Left lobe of liver (tissue), 2 donors: ENCODE data around the gene RPH3AL. TPM values are rescaled to one million over a fixed set of nuclear protein-coding genes. Genes with fewer than 3 reads are reported as not detected.
"Not testable (repeated sequence)": the region's sequence is repeated elsewhere in the genome, so short reads cannot be mapped to it uniquely, and the experiment has no call there.

ENCODE experiments used
- ATAC-seq: fragments of 200-7000 bp; cut with Tn5 transposase; one replicate; pipeline ENCODE4 v1.9.1; 2020; ENCODE audit warnings: mild to moderate bottlenecking, moderate library complexity
- DNase-seq: peaks from one replicate; pipeline ENCODE4 v3.0.0-alpha.2; 2020; ENCODE audit warnings: low spot score
- total RNA-seq: library from RNA; stranded (reverse); gene quantifications from one replicate; pipeline ENCODE4 v1.2.1, GENCODE V29; 2021
- donor health status: DM: no; HTN: no; CAD: no; lungs with moderate emphysema.
- donor health status: DM: no; HTN: yes; CAD: no.

Gene RPH3AL
- total RNA-seq, 1 donor from 2014 or later = 87.4 TPM

DNA sequence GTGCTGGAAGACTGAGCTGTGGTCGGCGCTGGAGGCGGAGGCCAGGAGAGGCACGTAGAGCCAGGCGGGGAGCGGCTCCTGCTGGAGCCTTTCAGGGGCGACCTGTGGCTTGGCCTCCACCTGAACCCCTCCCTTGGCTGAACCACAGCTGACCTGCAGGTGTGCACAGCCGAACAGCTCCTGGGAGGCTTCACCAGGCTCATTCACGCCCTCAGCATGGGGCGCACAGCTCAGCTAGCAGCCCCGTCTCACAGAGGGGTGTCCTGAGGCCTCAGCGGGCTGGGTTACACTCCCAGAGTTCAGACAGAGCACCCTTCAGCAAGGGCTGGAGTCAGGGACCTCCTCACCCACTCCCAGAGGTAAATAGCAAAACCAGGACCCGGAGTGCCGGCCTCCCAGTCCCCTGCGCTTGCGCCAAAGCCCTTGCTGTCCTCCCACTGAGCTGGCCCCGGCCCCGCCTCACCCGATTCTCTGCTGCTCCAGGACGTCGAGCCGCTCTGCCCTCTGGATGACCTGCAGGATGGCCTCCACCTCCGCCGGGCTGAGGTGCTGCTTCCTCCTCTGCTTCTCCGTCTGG lies 31.7 kb downstream of the RPH3AL start:
- DNase-seq = no peak

DNA sequence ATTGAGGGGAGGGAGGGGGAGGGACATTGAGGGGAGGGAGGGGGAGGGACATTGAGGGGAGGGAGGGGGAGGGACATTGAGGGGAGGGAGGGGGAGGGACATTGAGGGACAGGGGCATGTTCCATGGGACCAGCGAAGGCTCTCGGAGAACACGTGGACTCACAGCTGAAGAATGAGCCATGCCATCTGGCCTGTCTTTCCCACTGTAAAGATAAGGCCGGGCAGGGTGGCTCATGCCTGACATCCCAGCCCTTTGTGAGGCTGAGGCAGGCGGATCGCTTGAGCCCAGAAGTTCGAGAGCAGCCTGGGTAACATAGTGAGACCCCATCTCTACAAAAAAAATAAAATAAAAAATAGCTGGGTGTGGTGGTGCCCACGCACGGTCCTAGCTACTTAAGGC lies 32.5 kb downstream of the RPH3AL start:
- no peak for ATAC-seq
- DNase-seq = no peak

More for the DNA sequence above, 31.7 kb downstream of the RPH3AL start:
- peak; percentile 13 for ATAC-seq

- DNase-seq (no peak), ATAC-seq (no peak)
Measured at GRCh38 chr17:319266-319665, 33.3 kb downstream of the RPH3AL start.

GRCh38 chr17:317070-317469 lies 35.5 kb downstream of the RPH3AL start:
- not testable (repeated sequence) for ATAC-seq
- DNase-seq = peak; percentile 73

DNA sequence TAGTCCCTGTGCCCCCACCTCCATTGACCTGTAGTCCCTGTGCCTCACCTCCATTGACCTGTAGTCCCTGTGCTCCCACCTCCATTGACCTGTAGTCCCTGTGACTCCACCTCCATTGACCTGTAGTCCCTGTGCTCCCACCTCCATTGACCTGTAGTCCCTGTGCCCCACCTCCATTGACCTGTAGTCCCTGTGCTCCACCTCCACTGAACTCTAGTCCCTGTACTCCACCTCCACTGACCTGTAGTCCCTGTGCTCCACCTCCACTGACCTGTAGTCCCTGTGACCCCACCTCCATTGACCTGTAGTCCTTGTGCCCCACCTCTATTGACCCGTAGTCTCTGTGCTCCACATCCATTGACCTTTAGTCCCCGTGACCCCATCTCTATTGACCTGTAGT lies 37.2 kb downstream of the RPH3AL start:
- not testable (repeated sequence) for DNase-seq, ATAC-seq

- peak; percentile 75 for DNase-seq
- ATAC-seq = not testable (repeated sequence)
Measured at GRCh38 chr17:314614-314944, 38.0 kb downstream of the RPH3AL start.

DNA sequence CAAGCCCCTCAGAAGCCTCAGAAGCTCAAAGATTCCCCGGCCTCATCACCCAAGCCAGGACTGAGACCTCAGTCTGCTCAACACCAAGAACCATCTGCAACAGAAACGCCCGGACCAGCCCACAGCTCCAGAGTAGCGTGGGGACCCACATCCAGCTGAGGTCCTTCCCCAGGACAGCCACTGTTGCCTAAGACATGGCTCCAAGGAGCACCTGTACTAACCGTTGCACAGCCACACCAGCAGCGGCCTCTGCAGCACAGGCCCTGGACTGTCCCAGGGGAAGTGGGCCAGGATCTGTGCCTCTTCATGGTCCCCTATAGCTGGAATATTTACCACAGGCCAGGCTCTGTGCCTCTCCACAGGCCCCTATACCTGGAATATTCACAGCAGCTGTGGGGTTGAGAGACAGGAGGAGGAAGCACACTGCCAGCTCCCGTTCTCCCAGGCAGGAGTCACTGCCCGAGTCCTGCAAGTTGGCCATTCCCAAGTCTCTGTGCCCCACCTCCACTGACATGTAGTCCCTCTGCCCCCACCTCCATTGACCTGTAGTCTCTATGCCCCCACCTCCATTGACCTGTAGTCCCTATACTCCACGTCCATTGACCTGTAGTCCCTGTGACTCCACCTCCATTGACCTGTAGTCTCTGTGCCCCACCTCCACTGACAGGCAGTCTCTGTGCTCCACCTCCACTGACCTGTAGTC lies 38.5 kb downstream of the RPH3AL start:
- peak; percentile 16 for ATAC-seq
- no peak for DNase-seq

GRCh38 chr17:313231-313630 lies 39.4 kb downstream of the RPH3AL start:
- no peak for ATAC-seq
- DNase-seq = no peak

GRCh38 chr17:312476-313148 lies 40.0 kb downstream of the RPH3AL start:
- ATAC-seq = no peak

DNA sequence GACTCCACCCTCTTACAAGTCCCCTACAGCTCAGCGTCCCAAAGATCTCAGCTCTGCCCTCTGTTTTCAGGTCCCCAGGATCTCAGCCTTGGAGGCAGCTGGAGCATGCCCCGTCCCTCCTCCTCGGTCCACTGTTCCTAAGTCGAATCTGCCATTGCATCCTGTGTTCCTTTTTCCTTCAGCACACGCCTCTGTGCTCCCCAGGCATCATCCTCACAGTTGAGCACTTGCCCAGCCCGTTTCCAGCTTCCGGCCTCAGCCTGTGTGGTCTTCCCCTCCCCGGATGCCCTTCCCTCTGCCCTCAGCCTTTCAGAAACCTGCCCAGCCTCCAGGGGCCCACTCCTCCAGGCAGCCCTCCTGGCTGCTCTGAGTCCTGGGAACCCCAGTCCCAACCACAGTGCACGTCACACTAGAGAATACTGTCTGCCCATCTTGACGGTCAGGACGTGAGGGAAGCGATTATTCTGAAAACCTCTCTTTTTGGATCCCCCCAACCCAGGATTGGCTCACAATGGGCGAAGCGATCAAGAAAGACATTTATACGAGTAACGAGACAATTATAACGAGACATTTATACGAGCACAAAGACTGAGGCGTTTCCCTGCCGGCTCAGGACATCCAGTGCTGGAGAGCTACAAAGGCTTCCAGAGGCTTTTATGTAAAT lies 41.4 kb downstream of the RPH3AL start:
- no peak for DNase-seq

More at GRCh38 chr17:312476-313148, 40.0 kb downstream of the RPH3AL start:
- no peak for DNase-seq

DNA sequence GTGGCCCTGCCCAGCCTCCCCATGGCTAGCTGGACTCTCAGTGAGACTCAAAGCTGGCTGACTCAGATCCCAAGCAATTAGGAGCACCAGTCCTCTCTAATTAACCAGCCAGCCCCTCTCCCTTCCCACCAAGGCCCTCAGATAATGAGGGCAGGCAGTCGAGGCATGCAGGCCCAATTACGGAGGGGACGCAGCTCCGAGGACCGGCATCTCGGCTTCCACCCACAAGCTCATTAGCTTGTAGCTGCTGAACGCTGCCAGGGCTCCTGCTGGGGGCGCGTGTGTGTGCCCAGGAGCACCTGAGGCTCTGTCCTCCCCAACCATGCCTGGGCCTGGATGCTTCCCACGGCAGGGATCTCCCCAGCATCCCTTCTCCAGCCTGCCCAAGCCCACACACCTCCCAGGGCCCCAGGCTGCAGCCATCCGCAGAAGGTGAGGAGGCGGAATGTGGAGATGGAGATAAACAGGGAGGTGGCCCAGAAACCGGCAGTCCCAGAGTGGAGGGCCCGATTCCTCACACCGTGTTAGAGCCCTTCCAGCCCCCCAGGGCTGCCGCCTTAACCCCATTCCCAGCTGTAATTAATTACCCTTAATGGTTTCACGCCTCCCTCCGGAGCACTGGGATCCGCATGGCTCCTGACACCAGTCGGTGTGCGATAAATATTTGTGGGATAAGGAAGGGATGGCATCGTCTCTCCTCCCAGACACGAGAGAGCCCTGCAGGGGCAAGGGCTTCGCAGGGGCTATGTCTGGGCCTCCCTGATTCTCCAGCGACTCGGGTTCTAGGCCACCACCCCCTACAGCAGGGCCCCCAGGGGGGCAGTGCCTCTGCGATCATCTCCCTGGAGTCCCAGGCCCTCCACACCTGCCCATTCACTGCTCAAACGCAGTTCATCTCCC lies 42.2 kb downstream of the RPH3AL start:
- ATAC-seq = no peak
- no peak for DNase-seq

More for the DNA sequence above, 41.4 kb downstream of the RPH3AL start:
- ATAC-seq = no peak

GRCh38 chr17:309361-309888 lies 43.2 kb downstream of the RPH3AL start:
- DNase-seq (no peak), ATAC-seq (peak; percentile 13)

GRCh38 chr17:307741-308507 lies 44.7 kb downstream of the RPH3AL start:
- no peak for ATAC-seq
- no peak for DNase-seq

DNA sequence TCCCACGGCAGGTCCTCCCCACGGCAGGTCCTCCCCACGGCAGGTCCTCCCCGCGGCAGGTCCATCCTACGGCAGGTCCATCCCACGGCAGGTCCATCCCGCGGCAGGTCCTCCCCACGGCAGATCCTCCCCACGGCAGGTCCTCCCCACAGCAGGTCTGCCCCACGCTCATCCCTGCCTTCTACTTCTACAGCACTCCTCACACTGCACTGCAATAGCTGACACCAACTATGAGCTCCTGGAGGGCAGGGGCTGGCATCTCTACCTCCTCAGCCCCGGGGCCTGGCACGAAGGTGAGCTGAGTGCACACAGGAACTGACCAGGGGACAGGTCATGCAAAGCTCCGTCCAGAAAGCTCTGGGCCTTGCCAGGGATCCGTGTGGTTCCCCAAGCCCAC lies 45.3 kb downstream of the RPH3AL start:
- DNase-seq = no peak
- ATAC-seq = no peak

GRCh38 chr17:306536-307294 lies 45.9 kb downstream of the RPH3AL start:
- ATAC-seq = no peak
- DNase-seq = no peak

GRCh38 chr17:306116-306515 lies 46.5 kb downstream of the RPH3AL start:
- no peak for DNase-seq
- ATAC-seq = no peak

DNA sequence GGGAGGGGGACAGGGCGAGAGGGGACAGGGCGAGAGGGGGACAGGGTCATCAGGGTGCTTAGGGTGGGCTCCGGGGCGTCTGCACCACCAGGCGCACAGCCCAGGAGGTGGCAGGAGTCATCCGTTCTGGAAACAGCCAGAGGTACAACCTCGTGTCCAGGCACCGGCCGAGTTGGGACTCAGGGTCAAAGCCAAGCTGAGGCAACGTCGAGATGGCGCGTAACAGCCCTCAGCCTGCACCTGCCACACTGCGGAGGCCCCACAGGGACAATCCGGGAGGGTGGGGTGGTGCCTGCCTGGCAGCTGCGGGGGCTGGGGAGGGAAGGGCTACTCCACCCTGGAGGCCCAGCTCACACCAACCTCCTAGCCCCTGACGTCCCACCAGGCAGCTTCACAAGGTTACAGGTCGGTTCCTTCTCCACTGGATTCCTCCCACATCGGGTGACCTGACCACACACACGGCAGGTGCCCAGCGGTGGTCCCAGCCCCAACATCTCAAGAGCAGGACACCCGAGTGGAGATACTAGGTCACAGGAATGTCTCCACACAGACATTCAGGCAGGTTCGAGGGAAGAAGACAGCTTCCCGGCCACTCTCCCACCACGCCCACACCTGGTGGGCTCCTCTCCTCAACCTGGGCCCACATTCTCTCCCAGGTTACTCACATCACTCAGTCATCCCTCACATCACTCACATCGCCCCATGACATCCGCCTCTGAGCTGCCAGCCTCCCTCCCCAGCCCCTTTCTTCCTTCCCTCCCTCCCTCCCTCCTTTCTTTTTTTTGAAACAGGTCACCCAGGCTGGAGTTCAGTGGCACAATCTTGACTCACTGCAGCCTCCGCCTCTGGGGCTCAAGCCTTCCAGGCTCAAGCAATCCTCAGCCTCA lies 47.3 kb downstream of the RPH3AL start:
- no peak for DNase-seq
- ATAC-seq = peak; percentile 53

DNA sequence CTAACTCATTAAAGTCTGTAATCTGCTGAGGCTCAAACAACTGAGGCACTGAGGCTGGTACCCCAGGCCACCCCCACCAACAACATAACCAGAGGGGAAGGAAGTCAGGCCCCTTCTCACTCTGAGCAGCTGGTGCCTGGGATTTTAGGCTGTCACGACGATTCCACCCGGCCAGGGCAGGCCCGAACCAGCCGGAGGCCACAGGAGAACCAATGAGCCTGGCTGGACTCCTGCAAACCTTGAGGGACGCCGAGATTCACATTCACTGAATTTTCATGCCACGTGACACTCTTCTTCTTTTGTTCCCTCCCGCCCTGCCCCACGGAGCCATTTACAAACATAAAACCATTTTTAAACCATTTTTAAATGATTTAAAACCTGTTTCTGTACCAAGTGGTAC lies 48.1 kb downstream of the RPH3AL start:
- DNase-seq (no peak), ATAC-seq (no peak)
